ENCODE measurements around the gene PPIF.

Gene PPIF

DNA sequence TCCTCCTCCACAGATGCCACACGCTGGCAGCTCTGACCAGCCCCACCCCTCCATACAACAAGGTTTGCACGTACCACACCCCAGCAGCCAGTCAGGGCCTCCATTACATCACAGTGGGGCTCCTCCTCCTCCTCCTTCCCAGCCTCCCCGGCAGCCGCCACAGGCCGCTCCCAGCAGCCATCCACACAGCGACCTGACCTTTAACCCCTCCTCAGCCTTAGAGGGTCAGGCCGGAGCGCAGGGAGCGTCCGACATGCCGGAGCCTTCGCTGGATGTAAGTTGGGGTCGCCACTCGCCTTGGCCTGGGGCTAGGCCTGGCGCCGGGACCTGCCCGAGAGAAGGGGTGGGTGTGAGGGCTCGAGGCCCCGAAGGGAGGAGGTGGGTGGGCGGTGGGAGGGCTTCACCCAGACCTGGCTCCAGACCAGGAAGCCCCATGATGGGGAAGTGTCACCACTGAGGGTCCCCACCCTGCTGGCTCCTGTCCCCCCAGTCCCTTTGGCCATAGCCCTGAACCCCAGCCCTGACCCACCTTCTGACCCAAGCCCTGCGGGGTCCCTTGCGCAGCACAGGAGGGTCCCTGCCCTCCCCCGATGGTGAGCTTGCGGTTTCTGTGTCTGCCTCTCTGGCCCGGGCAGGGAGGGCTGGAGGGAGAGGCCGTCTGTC, 36.2 kb upstream of the PPIF start:
- DNase-seq (ENCODE audit: low spot score): no peak
- TF ChIP-seq CTCF (IDR thresholded peaks at IDR 0.05; ENCODE audit: extremely low read depth, missing control alignments): no peak

GRCh38 chr10:79311581-79312407, 35.5 kb upstream of the PPIF start:
- TF ChIP-seq CTCF (IDR thresholded peaks at IDR 0.05; ENCODE audit: extremely low read depth, missing control alignments): no peak
- no peak for DNase-seq (ENCODE audit: low spot score)

DNA sequence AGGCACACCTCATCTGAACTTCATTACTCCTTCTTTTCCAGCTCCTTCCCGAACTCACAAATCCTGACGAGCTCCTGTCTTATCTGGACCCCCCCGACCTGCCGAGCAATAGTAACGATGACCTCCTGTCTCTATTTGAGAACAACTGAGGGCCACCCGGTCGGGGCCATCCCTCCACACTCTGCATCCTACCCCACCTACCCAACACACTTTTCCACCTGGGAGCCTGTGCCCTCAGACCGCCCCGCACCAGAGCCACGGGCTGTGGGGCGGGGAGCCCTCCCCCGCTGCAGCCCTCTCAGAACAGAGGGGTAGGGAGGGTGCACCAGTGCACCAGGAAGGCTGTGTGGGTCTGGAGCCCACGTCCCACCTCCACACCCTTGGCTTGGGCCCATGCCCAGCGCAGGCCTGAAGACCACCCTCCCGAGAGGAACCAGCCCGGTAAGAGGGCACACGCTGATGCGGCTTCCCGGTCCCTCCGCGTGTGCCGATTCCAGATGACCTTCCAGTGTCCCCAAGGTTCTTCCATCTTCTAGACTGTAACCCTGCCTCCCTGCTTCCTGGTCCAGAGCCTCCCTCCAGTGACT, 34.6 kb upstream of the PPIF start:
- DNase-seq (ENCODE audit: low spot score): no peak
- no peak for TF ChIP-seq CTCF (IDR thresholded peaks at IDR 0.05; ENCODE audit: extremely low read depth, missing control alignments)

- DNase-seq (ENCODE audit: low spot score): no peak
- no peak for TF ChIP-seq CTCF (IDR thresholded peaks at IDR 0.05; ENCODE audit: extremely low read depth, missing control alignments)
These were observed 33.9 kb upstream of the PPIF start for GRCh38 chr10:79313320-79313719.

- no peak for TF ChIP-seq CTCF (IDR thresholded peaks at IDR 0.05; ENCODE audit: extremely low read depth, missing control alignments)
- DNase-seq (ENCODE audit: low spot score): no peak
These were observed 33.3 kb upstream of the PPIF start for GRCh38 chr10:79313911-79314439.

DNA sequence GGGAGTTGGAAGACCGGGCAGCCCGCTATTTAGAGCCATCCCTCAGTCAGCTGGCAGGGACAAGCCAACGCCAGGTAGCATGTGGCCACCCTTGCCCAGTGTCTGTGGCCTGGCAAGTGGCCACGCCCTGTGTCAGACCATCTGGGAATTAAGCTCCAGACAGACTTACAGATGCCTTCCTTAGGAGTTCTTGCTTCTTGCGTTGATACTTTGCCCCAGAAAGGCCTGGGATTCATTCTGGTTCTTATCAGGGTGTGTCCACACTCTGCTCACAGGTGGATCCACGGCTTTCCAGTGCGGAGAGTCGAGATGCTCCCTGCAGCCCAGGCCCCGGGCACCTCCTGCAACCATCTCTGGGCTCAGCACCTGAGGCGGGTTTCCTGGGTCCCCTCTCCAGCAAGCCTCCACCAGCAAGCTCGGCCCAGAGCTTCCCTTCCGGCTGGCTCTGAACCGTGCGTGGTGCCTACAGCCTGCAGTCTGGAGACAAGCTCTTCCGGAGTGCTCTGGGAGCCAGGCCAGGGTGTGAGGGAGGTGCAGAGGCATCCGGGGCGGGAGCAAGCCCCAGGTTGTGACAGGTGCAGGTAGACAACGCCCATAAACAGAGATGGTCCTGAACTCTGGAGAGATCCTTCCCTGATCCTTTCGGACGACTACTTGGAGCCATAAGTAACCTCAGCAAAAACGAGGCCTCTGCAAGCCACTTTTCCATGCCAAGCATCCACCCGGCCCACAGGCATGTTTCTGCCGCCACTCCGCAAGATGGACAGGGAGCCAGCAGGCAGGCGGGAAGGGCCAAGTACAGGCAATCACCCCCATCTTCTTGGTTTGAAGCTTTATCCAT, 32.3 kb upstream of the PPIF start:
- TF ChIP-seq CTCF (IDR thresholded peaks at IDR 0.05; ENCODE audit: extremely low read depth, missing control alignments): no peak
- no peak for DNase-seq (ENCODE audit: low spot score)

All from GM20000 (cell line).